GM12875 (cell line): Measurements from ENCODE around the gene CACNA1F.

Experiments used
- H3K4me3 ChIP-seq: one replicate; pipeline ENCODE4 v1.5.1; 2011; ENCODE audit warnings: low read depth, low read length, control low read depth
- TF ChIP-seq, protein P1 (sequence below): IDR thresholded peaks from 2 replicates; pipeline ENCODE4 v1.5.1; 2011; ENCODE audit warnings: low read depth, mild to moderate bottlenecking, control low read depth, inconsistent platforms, low read length, moderate library complexity, borderline replicate concordance; ENCODE audit not compliant: insufficient read depth

The CACNA1F gene

DNA sequence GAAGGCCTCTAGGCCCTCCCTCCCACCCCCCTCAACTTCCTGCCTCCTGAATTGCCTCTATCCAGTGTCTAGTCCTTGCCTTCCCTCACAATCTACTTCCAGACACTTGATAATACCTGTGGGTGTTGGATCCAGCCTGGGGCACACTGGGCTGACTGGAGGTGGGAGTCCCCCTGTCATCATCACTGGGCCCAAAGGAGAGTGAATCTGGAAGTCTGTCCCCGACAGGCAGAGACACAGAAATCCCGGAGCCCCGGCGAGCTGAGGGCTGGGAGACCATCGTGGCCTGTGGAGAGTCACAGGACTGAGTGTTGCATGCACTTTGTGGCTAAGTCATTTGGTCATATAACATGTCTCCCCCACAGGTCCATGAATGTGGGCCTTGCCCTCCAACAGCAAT is 24.7 kb downstream of the CACNA1F start:
- no peak overlapping the region for H3K4me3 ChIP-seq
- TF ChIP-seq, protein P1, sequence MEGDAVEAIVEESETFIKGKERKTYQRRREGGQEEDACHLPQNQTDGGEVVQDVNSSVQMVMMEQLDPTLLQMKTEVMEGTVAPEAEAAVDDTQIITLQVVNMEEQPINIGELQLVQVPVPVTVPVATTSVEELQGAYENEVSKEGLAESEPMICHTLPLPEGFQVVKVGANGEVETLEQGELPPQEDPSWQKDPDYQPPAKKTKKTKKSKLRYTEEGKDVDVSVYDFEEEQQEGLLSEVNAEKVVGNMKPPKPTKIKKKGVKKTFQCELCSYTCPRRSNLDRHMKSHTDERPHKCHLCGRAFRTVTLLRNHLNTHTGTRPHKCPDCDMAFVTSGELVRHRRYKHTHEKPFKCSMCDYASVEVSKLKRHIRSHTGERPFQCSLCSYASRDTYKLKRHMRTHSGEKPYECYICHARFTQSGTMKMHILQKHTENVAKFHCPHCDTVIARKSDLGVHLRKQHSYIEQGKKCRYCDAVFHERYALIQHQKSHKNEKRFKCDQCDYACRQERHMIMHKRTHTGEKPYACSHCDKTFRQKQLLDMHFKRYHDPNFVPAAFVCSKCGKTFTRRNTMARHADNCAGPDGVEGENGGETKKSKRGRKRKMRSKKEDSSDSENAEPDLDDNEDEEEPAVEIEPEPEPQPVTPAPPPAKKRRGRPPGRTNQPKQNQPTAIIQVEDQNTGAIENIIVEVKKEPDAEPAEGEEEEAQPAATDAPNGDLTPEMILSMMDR, result no peak

DNA sequence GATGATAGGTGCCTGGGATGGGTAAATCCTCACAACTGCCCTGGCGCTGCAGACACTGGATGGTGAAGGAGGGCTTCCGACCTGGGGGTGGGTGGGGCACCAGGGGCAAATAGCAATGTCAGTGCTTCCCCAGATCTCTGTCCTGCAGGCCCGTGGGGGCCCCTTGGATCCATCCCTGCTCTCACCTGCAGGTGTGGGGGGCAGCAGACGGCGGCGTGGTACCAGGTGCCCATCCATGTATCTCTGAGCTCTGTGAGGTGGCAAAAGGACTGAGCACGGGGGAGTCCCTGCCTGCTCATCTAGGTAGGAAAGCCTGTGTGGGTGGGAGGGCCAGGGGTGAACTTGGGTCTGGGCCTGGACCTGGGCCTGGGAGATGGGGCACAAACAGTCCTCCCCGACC is 26.6 kb downstream of the CACNA1F start:
- H3K4me3 ChIP-seq, result no peak overlapping the region
- TF ChIP-seq, protein P1, result no peak

DNA sequence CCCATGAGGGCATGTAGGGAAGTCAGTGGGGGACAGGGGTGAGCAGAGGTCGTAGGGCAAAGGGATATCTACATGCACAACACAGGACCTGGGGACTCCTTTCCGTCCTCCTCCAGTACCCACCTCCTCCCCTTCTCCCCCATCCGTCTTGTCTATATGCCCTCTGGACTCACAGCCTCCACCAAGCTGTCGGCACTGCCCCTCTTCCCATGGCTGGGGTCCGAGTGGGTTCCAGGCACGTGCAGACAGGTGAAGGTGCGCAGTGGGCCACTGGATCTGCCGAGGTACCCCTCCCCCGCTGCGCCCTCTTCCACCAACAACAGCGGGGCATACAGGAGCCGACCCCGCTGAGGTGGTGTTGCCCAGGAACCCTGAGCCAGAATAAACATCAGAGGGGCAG is 27.7 kb downstream of the CACNA1F start:
- no peak overlapping the region for H3K4me3 ChIP-seq
- TF ChIP-seq, protein P1, result no peak

DNA sequence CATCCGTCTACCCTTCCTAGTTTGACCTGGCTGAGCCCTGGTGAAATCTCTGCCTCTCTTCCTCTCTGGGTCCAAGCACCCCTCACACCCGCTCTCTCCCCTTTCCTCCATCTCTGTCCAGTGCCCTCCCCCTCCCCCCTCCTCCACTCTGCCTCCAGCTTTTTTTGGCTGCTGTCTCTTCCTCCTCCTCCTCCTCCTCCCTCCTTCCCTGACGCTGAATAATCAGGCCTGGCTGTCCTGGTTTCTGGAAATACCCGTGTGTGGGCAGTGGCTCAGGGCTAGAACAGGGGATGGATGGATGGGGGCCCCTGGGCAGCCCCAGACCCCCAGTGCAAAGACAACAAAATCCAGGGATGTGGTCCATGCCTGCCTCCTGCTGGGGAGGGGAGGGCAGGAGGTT is 28.4 kb downstream of the CACNA1F start:
- TF ChIP-seq, protein P1, result no peak
- H3K4me3 ChIP-seq, result no peak overlapping the region

DNA sequence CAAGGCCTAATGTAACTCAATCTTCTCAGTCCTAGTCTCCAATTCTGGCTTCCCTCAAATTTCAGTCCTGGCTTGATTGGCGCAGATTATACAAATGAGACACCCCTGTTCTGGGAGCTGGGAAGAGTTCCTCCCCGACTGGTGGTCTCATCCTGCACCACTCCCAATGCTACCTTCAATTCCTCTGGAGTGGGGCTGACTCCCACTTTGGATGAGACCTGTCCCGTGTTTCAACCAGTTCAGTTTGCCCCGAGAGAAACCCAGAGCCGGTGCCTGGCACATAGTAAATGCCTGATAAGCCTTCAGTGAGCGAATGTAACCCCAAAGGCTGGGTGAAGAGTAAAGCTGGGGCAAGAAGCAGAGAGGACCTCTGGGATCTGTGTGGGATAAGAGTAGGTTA is 29.1 kb downstream of the CACNA1F start:
- TF ChIP-seq, protein P1, result no peak

DNA sequence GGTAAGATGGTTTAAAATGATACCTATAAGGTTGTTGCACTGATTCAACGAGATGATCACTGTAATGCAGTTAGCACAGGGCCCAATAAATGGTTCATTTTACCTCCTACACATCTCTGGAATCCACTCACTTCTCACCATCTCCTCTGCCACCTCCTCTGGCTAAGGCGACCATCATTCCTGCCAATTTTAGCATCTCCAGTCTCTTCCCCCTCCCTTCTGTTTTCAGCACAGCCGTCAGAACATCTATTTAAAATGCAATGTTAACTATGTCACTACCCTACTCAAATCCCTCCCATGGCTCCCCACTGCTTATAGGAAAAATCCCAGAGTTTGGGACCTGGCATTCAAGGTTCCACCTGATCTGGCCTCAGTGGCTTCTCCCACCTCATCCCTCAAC is 29.6 kb downstream of the CACNA1F start:
- no peak overlapping the region for H3K4me3 ChIP-seq
- TF ChIP-seq, protein P1, result no peak

More for the DNA sequence above, 29.1 kb downstream of the CACNA1F start:
- no peak overlapping the region for H3K4me3 ChIP-seq

DNA sequence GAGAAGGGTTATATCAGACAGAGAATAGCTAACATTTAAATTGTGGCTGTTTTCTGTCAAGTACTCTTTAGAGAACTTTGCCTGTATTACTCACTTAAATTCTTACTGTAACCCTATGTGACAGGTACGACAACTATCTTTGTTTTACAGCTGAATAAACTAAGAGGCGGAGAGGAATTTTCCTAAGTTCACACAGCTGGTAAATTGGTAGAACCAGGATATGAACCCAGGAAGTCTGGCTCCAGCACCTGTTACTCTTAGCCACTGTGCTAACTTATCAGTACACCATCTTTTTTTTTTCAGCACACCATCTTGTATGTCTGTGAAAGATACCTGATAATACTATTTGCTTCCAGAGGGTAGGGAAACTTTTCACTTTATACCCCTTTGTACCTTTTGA is 31.1 kb downstream of the CACNA1F start:
- H3K4me3 ChIP-seq, result no peak overlapping the region
- TF ChIP-seq, protein P1, result no peak
